Measurements from ENCODE around the gene SH3GLB1. TPM values are rescaled to one million over a fixed set of nuclear protein-coding genes. Genes with fewer than 3 reads are reported as not detected.

Gene SH3GLB1
- total RNA-seq, 1 experiment from 2014 or later: 45.9 TPM

GRCh38 chr1:86713477-86713876 lies 9.1 kb downstream of the SH3GLB1 start:
- Histone ChIP-seq H3K9me3 (ENCODE audit: low read depth, low read length, poor library complexity, severe bottlenecking) (no peaks in the 10 kb centered on the region), H3K4me1 (ENCODE audit: insufficient read depth, low read length, poor library complexity, severe bottlenecking) (peaks cover 3% of the 10 kb centered on the region), H3K27ac (ENCODE audit: low read depth, low read length, poor library complexity, severe bottlenecking) (no peak overlapping the region), H3K27me3 (replicated peaks; ENCODE audit: insufficient read depth, low read depth, low read length, poor library complexity) (no peaks in the 10 kb centered on the region), H3K36me3 (ENCODE audit: insufficient read depth, low read length, poor library complexity, severe bottlenecking) (no peaks in the 10 kb centered on the region), H3K4me3 (ENCODE audit: low read depth, low read length, poor library complexity, severe bottlenecking) (no peak overlapping the region)
- intact Hi-C loops (cut with micrococcal nuclease; ENCODE audit: unreplicated experiment): no loop called here
- no TSS peak for BruUV-seq (replicated peaks)
- DNase-seq (ENCODE audit: low spot score): no peak
- ChIA-PET CTCF (interaction anchor here (1.6 kb wide), 1 partner anchor 9 kb away, joined by 5 read pairs; the partner anchor contains the start of gene SH3GLB1), POLR2A (ENCODE audit: low non-redundant PET) (interaction anchor here (0.7 kb wide), 1 partner anchor 1101 kb away, joined by 3 read pairs; no protein-coding TSS in a partner anchor)
- TF ChIP-seq CTCF (conservative IDR thresholded peaks at IDR 0.05; ENCODE audit: low read depth, low read length) (no peak), EZH2 (IDR thresholded peaks at IDR 0.05; ENCODE audit: borderline replicate concordance, low read depth, low read length, poor library complexity, severe bottlenecking) (no peak)

GRCh38 chr1:86714159-86714558 lies 9.8 kb downstream of the SH3GLB1 start:
- no peak overlapping the region for H3K4me3 ChIP-seq (ENCODE audit: low read depth, low read length, poor library complexity, severe bottlenecking)
- CTCF ChIA-PET: interaction anchor here (1.6 kb wide), 1 partner anchor 10 kb away, joined by 5 read pairs; the partner anchor contains the start of gene SH3GLB1
- no peaks in the 10 kb centered on the region for H3K27me3 ChIP-seq (replicated peaks; ENCODE audit: insufficient read depth, low read depth, low read length, poor library complexity)
- no peaks in the 10 kb centered on the region for H3K9me3 ChIP-seq (ENCODE audit: low read depth, low read length, poor library complexity, severe bottlenecking)
- H3K27ac ChIP-seq (ENCODE audit: low read depth, low read length, poor library complexity, severe bottlenecking): no peak overlapping the region
- H3K4me1 ChIP-seq (ENCODE audit: insufficient read depth, low read length, poor library complexity, severe bottlenecking): peaks cover 3% of the 10 kb centered on the region
- DNase-seq (ENCODE audit: low spot score): no peak
- intact Hi-C loops (cut with micrococcal nuclease; ENCODE audit: unreplicated experiment): no loop called here
- TF ChIP-seq EZH2 (IDR thresholded peaks at IDR 0.05; ENCODE audit: borderline replicate concordance, low read depth, low read length, poor library complexity, severe bottlenecking) (no peak), CTCF (conservative IDR thresholded peaks at IDR 0.05; ENCODE audit: low read depth, low read length) (no peak)
- no TSS peak for BruUV-seq (replicated peaks)
- no peaks in the 10 kb centered on the region for H3K36me3 ChIP-seq (ENCODE audit: insufficient read depth, low read length, poor library complexity, severe bottlenecking)
- POLR2A ChIA-PET (ENCODE audit: low non-redundant PET): no interaction called here

GRCh38 chr1:86714561-86715244 lies 10.3 kb downstream of the SH3GLB1 start:
- intact Hi-C loops (cut with micrococcal nuclease; ENCODE audit: unreplicated experiment): no loop called here
- H3K4me3 ChIP-seq (ENCODE audit: low read depth, low read length, poor library complexity, severe bottlenecking): no peak overlapping the region
- BruUV-seq (replicated peaks): no TSS peak
- H3K36me3 ChIP-seq (ENCODE audit: insufficient read depth, low read length, poor library complexity, severe bottlenecking): no peaks in the 10 kb centered on the region
- H3K27me3 ChIP-seq (replicated peaks; ENCODE audit: insufficient read depth, low read depth, low read length, poor library complexity): no peaks in the 10 kb centered on the region
- H3K27ac ChIP-seq (ENCODE audit: low read depth, low read length, poor library complexity, severe bottlenecking): no peak overlapping the region
- CTCF ChIA-PET: interaction anchor here (1.6 to 2.0 kb wide), 2 partner anchors 10 to 11 kb away, joined by 5 to 8 read pairs; partner anchors contain the start of gene SH3GLB1
- H3K4me1 ChIP-seq (ENCODE audit: insufficient read depth, low read length, poor library complexity, severe bottlenecking): peaks cover 3% of the 10 kb centered on the region
- H3K9me3 ChIP-seq (ENCODE audit: low read depth, low read length, poor library complexity, severe bottlenecking): no peaks in the 10 kb centered on the region
- TF ChIP-seq CTCF (conservative IDR thresholded peaks at IDR 0.05; ENCODE audit: low read depth, low read length): no peak
- TF ChIP-seq EZH2 (IDR thresholded peaks at IDR 0.05; ENCODE audit: borderline replicate concordance, low read depth, low read length, poor library complexity, severe bottlenecking): no peak
- POLR2A ChIA-PET (ENCODE audit: low non-redundant PET): no interaction called here
- DNase-seq (ENCODE audit: low spot score): no peak
